GM23338 (cell line): Measurements from ENCODE around the gene ZNF627. TPM values are rescaled to one million over a fixed set of nuclear protein-coding genes. Genes with fewer than 3 reads are reported as not detected.
"Not testable (repeated sequence)": the region's sequence is repeated elsewhere in the genome, so short reads cannot be mapped to it uniquely, and the experiment has no call there.

ENCODE experiments used
- ATAC-seq: fragments of 200-7000 bp; cut with Tn5 transposase; 3 replicates; pipeline ENCODE4 v1.9.1; 2020
- DNase-seq: peaks from one replicate; pipeline ENCODE4 v3.0.0-alpha.2; 2015; ENCODE audit warnings: low spot score
- H2AFZ ChIP-seq: fragments of 200-600 bp; sonication (generic); 2 replicates; pipeline ENCODE4 v1.8.0; 2016; ENCODE audit warnings: antibody characterized with exemption, mild to moderate bottlenecking, moderate library complexity
- H3F3A ChIP-seq: fragments of 200-600 bp; sonication (generic); replicated peaks from 2 replicates; pipeline ENCODE4 v1.8.0; 2017; ENCODE audit warnings: antibody characterized with exemption, mixed run types, low read depth
- H3K27ac ChIP-seq: fragments of 200-600 bp; sonication (generic); 2 replicates; pipeline ENCODE4 v1.6.1; 2016; ENCODE audit warnings: low read depth
- H3K27me3 ChIP-seq: fragments of 200-600 bp; sonication (generic); 2 replicates; pipeline ENCODE4 v1.8.0; 2016; ENCODE audit warnings: mild to moderate bottlenecking, mixed run types, moderate library complexity; ENCODE audit not compliant: insufficient read depth
- H3K36me3 ChIP-seq: fragments of 200-600 bp; sonication (generic); 2 replicates; pipeline ENCODE4 v1.8.0; 2016; ENCODE audit warnings: mild to moderate bottlenecking; ENCODE audit not compliant: insufficient read depth
- H3K4me1 ChIP-seq: fragments of 200-600 bp; sonication (generic); 2 replicates; pipeline ENCODE4 v1.8.0; 2016; ENCODE audit warnings: mild to moderate bottlenecking, moderate library complexity; ENCODE audit not compliant: insufficient read depth
- H3K4me2 ChIP-seq: fragments of 200-600 bp; sonication (generic); 2 replicates; pipeline ENCODE4 v1.7.1; 2017; ENCODE audit warnings: mixed run types
- H3K4me3 ChIP-seq: fragments of 200-600 bp; sonication (generic); 2 replicates; pipeline ENCODE4 v1.6.1; 2016; ENCODE audit warnings: mixed run types
- H3K79me2 ChIP-seq: fragments of 200-600 bp; sonication (generic); replicated peaks from 2 replicates; pipeline ENCODE4 v1.8.0; 2017; ENCODE audit warnings: mild to moderate bottlenecking; ENCODE audit not compliant: insufficient read depth
- H3K9me2 ChIP-seq: fragments of 200-600 bp; sonication (generic); 2 replicates; pipeline ENCODE4 v1.8.0; 2017; ENCODE audit not compliant: insufficient read depth
- H4K20me1 ChIP-seq: fragments of 200-600 bp; sonication (generic); replicated peaks from 2 replicates; pipeline ENCODE4 v1.8.0; 2017; ENCODE audit warnings: mild to moderate bottlenecking; ENCODE audit not compliant: insufficient read depth
- H3K27ac Mint-ChIP-seq: 2 replicates; pipeline ENCODE4 v1.8.0; 2020; ENCODE audit warnings: inconsistent platforms, mild to moderate bottlenecking, moderate library complexity, mixed read lengths
- H3K27me3 Mint-ChIP-seq: 3 replicates; pipeline ENCODE4 v1.8.0; 2022; ENCODE audit warnings: low read depth, mild to moderate bottlenecking, moderate library complexity, mixed read lengths, inconsistent platforms; ENCODE audit not compliant: insufficient read depth, poor library complexity
- H3K36me3 Mint-ChIP-seq: 3 replicates; pipeline ENCODE4 v1.8.0; 2021; ENCODE audit warnings: low read depth, mild to moderate bottlenecking, inconsistent platforms, moderate library complexity, mixed read lengths
- H3K4me1 Mint-ChIP-seq: 3 replicates; pipeline ENCODE4 v1.8.0; 2020; ENCODE audit warnings: mild to moderate bottlenecking, inconsistent platforms, mixed read lengths
- H3K4me3 Mint-ChIP-seq: 3 replicates; pipeline ENCODE4 v1.8.0; 2021; ENCODE audit warnings: moderate library complexity, mild to moderate bottlenecking, inconsistent platforms, mixed read lengths
- H3K9me3 Mint-ChIP-seq: 3 replicates; pipeline ENCODE4 v1.8.0; 2020; ENCODE audit warnings: moderate library complexity, mild to moderate bottlenecking, inconsistent platforms, mixed read lengths
- NANOG ChIP-seq: IDR thresholded peaks from 2 replicates; pipeline ENCODE4 v1.6.1; 2016; ENCODE audit warnings: antibody characterized with exemption, borderline replicate concordance
- STAT1 ChIP-seq: IDR thresholded peaks from one replicate; pipeline ENCODE4 v1.6.1; 2016; ENCODE audit warnings: antibody characterized with exemption; ENCODE audit not compliant: unreplicated experiment
- ZNF114 ChIP-seq: fragments of 250-450 bp; sonication (Bioruptor Pico); IDR thresholded peaks from 2 replicates; pipeline ENCODE4 v1.5.0; 2020; ENCODE audit warnings: mild to moderate bottlenecking, moderate library complexity
- ZNF331 ChIP-seq: fragments of 250-450 bp; sonication (Bioruptor Pico); IDR thresholded peaks from 2 replicates; pipeline ENCODE4 v1.5.0; 2020; ENCODE audit warnings: low read depth, mild to moderate bottlenecking, moderate library complexity
- polyA plus RNA-seq: library from polyadenylated mRNA; unstranded; fragments of >200 nt; fragmentation: Nextera tagmentation; extraction: Ambion mirVana; gene quantifications from 2 replicates; pipeline ENCODE4 v1.2.1, GENCODE V29; 2016
- total RNA-seq: library from RNA; depleted of rRNA; stranded (reverse); fragments of >200 nt; shearing (Covaris generic); gene quantifications from 2 replicates; pipeline ENCODE4 v1.2.3, GENCODE V29; 2014
- TF ChIP-seq, protein P1 (sequence below): IDR thresholded peaks from one replicate; pipeline ENCODE4 v1.6.1; 2018; ENCODE audit warnings: antibody characterized with exemption; ENCODE audit not compliant: unreplicated experiment
- TF ChIP-seq, protein P2 (sequence below): fragments of 250-450 bp; sonication (Bioruptor Pico); IDR thresholded peaks from 2 replicates; pipeline ENCODE4 v1.5.0; 2020; ENCODE audit warnings: mild to moderate bottlenecking, moderate library complexity
- TF ChIP-seq, protein P3 (sequence below), 2 experiments: fragments of 200-600 bp in 1 of 2; sonication (generic) in 1 of 2; conservative IDR thresholded peaks; 2 replicates each; pipeline versions ENCODE4 v1.5.1 to v1.6.1; 2016 to 2017; ENCODE audit warnings: antibody characterized with exemption in 2 of 2, low read depth in 2 of 2, mild to moderate bottlenecking in 2 of 2, moderate library complexity in 1 of 2
- TF ChIP-seq, protein P4 (sequence below): IDR thresholded peaks from 2 replicates; pipeline ENCODE4 v1.6.1; 2016; ENCODE audit warnings: antibody characterized with exemption

Gene ZNF627
- total and polyA plus RNA-seq, 2 experiments from 2014 or later = 9.0 to 15.4 TPM

DNA sequence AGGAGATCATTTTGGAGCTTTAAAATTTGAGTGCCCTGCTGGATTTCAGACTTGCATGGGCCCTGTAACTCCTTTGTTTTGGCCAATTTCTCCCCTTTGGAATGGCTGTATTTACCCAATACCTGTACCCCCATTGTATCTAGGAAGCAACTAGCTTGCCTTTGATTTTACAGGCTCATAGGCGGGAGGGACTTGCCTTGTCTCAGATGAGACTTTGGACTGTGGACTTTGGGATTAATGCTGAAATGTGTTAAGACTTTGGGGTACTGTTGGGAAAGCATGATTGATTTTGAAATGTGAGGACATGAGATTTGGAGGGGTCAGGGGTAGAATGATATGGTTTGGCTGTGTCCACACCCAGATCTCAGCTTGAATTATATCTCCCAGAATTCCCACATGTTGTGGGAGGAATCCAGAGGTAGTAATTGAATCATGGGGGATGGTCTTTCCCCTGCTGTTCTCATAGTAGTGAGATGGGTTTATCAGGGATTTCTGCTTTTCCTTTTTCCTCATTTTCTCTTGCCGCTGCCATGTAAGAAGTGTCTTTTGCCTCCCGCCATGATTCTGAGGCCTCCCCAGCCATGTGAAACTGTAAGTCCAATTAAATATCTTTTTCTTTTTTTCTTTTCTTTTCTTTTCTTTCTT, 36.9 kb downstream of the ZNF627 start:
- H3K27ac Mint-ChIP-seq, H3K4me2 ChIP-seq, H4K20me1 ChIP-seq, H3K9me2 ChIP-seq, H3K4me3 Mint-ChIP-seq, H2AFZ ChIP-seq, H3K27ac ChIP-seq, H3K27me3 ChIP-seq, H3K79me2 ChIP-seq, H3K36me3 ChIP-seq, H3K27me3 Mint-ChIP-seq, ATAC-seq, H3K4me1 Mint-ChIP-seq, H3F3A ChIP-seq, H3K4me3 ChIP-seq, DNase-seq, H3K4me1 ChIP-seq: not testable (repeated sequence)
- peaks cover 11% of the 10 kb centered on the region; the same call in 2 of the 3 replicates for H3K36me3 Mint-ChIP-seq
- peaks cover 43% of the 10 kb centered on the region for H3K9me3 Mint-ChIP-seq

DNA sequence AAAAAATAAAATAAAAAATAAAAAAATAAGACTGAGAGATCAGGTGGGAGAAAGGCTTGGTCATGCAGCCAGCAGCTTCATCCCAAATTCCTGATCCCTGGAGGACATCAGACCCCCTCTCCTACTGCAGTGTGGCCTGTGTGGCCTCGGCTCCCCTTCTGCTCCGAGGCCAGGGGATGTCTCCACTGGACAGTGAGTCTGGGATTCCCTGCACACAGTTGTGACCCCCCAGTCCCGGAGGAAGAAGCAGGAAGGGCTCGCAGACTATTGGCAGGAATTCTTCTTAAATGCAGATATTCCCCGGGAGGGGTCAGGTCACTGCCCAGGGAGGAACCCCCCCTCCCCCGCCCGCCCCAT, 41.9 kb downstream of the ZNF627 start:
- Histone ChIP-seq H4K20me1 (no peaks in the 10 kb centered on the region), H3K4me3 (peak overlapping the region; percentile 96), H2AFZ (peak overlapping the region; percentile 80; the same call in 1 of the 2 replicates), H3K36me3 (no peaks in the 10 kb centered on the region), H3K27ac (no peak overlapping the region; the same call in 1 of the 2 replicates), H3K9me2 (no peaks in the 10 kb centered on the region), H3K4me2 (peak overlapping the region; percentile 71; the same call in 1 of the 2 replicates), H3K79me2 (peaks cover 3% of the 10 kb centered on the region; the same call in 1 of the 2 replicates), H3K27me3 (no peaks in the 10 kb centered on the region), H3F3A (no peaks in the 10 kb centered on the region), H3K4me1 (peaks cover 3% of the 10 kb centered on the region; the same call in 1 of the 2 replicates)
- Mint-ChIP-seq H3K27me3 (peaks cover 7% of the 10 kb centered on the region), H3K4me3 (peak overlapping the region; percentile 91), H3K27ac (no peak overlapping the region), H3K9me3 (peaks cover 10% of the 10 kb centered on the region), H3K36me3 (no peaks in the 10 kb centered on the region), H3K4me1 (0 out of 3 replicates have a peak, but pooled peaks cover 2% of the 10 kb centered on the region)
- DNase-seq (no peak), ATAC-seq (peak; percentile 58)
- TF ChIP-seq, protein P1, sequence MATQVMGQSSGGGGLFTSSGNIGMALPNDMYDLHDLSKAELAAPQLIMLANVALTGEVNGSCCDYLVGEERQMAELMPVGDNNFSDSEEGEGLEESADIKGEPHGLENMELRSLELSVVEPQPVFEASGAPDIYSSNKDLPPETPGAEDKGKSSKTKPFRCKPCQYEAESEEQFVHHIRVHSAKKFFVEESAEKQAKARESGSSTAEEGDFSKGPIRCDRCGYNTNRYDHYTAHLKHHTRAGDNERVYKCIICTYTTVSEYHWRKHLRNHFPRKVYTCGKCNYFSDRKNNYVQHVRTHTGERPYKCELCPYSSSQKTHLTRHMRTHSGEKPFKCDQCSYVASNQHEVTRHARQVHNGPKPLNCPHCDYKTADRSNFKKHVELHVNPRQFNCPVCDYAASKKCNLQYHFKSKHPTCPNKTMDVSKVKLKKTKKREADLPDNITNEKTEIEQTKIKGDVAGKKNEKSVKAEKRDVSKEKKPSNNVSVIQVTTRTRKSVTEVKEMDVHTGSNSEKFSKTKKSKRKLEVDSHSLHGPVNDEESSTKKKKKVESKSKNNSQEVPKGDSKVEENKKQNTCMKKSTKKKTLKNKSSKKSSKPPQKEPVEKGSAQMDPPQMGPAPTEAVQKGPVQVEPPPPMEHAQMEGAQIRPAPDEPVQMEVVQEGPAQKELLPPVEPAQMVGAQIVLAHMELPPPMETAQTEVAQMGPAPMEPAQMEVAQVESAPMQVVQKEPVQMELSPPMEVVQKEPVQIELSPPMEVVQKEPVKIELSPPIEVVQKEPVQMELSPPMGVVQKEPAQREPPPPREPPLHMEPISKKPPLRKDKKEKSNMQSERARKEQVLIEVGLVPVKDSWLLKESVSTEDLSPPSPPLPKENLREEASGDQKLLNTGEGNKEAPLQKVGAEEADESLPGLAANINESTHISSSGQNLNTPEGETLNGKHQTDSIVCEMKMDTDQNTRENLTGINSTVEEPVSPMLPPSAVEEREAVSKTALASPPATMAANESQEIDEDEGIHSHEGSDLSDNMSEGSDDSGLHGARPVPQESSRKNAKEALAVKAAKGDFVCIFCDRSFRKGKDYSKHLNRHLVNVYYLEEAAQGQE = no peak
- TF ChIP-seq, protein P2, sequence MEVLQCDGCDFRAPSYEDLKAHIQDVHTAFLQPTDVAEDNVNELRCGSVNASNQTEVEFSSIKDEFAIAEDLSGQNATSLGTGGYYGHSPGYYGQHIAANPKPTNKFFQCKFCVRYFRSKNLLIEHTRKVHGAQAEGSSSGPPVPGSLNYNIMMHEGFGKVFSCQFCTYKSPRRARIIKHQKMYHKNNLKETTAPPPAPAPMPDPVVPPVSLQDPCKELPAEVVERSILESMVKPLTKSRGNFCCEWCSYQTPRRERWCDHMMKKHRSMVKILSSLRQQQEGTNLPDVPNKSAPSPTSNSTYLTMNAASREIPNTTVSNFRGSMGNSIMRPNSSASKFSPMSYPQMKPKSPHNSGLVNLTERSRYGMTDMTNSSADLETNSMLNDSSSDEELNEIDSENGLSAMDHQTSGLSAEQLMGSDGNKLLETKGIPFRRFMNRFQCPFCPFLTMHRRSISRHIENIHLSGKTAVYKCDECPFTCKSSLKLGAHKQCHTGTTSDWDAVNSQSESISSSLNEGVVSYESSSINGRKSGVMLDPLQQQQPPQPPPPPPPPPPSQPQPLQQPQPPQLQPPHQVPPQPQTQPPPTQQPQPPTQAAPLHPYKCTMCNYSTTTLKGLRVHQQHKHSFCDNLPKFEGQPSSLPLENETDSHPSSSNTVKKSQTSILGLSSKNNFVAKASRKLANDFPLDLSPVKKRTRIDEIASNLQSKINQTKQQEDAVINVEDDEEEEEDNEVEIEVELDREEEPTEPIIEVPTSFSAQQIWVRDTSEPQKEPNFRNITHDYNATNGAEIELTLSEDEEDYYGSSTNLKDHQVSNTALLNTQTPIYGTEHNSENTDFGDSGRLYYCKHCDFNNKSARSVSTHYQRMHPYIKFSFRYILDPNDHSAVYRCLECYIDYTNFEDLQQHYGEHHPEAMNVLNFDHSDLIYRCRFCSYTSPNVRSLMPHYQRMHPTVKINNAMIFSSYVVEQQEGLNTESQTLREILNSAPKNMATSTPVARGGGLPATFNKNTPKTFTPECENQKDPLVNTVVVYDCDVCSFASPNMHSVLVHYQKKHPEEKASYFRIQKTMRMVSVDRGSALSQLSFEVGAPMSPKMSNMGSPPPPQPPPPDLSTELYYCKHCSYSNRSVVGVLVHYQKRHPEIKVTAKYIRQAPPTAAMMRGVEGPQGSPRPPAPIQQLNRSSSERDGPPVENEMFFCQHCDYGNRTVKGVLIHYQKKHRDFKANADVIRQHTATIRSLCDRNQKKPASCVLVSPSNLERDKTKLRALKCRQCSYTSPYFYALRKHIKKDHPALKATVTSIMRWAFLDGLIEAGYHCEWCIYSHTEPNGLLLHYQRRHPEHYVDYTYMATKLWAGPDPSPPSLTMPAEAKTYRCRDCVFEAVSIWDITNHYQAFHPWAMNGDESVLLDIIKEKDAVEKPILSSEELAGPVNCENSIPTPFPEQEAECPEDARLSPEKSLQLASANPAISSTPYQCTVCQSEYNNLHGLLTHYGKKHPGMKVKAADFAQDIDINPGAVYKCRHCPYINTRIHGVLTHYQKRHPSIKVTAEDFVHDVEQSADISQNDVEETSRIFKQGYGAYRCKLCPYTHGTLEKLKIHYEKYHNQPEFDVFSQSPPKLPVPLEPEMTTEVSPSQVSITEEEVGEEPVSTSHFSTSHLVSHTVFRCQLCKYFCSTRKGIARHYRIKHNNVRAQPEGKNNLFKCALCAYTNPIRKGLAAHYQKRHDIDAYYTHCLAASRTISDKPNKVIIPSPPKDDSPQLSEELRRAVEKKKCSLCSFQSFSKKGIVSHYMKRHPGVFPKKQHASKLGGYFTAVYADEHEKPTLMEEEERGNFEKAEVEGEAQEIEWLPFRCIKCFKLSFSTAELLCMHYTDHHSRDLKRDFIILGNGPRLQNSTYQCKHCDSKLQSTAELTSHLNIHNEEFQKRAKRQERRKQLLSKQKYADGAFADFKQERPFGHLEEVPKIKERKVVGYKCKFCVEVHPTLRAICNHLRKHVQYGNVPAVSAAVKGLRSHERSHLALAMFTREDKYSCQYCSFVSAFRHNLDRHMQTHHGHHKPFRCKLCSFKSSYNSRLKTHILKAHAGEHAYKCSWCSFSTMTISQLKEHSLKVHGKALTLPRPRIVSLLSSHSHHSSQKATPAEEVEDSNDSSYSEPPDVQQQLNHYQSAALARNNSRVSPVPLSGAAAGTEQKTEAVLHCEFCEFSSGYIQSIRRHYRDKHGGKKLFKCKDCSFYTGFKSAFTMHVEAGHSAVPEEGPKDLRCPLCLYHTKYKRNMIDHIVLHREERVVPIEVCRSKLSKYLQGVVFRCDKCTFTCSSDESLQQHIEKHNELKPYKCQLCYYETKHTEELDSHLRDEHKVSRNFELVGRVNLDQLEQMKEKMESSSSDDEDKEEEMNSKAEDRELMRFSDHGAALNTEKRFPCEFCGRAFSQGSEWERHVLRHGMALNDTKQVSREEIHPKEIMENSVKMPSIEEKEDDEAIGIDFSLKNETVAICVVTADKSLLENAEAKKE (CRISPR knock-in tag) = no peak
- TF ChIP-seq ZNF114 (CRISPR knock-in tag) (no peak), ZNF331 (CRISPR knock-in tag) (no peak), STAT1 (no peak), NANOG (no peak)
- TF ChIP-seq, protein P3, sequence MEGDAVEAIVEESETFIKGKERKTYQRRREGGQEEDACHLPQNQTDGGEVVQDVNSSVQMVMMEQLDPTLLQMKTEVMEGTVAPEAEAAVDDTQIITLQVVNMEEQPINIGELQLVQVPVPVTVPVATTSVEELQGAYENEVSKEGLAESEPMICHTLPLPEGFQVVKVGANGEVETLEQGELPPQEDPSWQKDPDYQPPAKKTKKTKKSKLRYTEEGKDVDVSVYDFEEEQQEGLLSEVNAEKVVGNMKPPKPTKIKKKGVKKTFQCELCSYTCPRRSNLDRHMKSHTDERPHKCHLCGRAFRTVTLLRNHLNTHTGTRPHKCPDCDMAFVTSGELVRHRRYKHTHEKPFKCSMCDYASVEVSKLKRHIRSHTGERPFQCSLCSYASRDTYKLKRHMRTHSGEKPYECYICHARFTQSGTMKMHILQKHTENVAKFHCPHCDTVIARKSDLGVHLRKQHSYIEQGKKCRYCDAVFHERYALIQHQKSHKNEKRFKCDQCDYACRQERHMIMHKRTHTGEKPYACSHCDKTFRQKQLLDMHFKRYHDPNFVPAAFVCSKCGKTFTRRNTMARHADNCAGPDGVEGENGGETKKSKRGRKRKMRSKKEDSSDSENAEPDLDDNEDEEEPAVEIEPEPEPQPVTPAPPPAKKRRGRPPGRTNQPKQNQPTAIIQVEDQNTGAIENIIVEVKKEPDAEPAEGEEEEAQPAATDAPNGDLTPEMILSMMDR (conservative IDR thresholded peaks at IDR 0.05; ENCODE audit: low read depth in 2 of 2) = no peak
- TF ChIP-seq, protein P4, sequence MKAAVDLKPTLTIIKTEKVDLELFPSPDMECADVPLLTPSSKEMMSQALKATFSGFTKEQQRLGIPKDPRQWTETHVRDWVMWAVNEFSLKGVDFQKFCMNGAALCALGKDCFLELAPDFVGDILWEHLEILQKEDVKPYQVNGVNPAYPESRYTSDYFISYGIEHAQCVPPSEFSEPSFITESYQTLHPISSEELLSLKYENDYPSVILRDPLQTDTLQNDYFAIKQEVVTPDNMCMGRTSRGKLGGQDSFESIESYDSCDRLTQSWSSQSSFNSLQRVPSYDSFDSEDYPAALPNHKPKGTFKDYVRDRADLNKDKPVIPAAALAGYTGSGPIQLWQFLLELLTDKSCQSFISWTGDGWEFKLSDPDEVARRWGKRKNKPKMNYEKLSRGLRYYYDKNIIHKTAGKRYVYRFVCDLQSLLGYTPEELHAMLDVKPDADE = no peak
